Pericardium fibroblast (primary cell): Measurements from ENCODE around the gene ZMAT3. TPM values are rescaled to one million over a fixed set of nuclear protein-coding genes. Genes with fewer than 3 reads are reported as not detected.

ENCODE experiments used
- total RNA-seq: library from RNA; depleted of rRNA; stranded (reverse); fragments of >200 nt; gene quantifications from 2 replicates; pipeline ENCODE4 v1.2.3, GENCODE V29; 2015

ZMAT3 gene, protein sequence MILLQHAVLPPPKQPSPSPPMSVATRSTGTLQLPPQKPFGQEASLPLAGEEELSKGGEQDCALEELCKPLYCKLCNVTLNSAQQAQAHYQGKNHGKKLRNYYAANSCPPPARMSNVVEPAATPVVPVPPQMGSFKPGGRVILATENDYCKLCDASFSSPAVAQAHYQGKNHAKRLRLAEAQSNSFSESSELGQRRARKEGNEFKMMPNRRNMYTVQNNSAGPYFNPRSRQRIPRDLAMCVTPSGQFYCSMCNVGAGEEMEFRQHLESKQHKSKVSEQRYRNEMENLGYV
- 10.7 and 32.9 TPM in 2 replicates for total RNA-seq

DNA sequence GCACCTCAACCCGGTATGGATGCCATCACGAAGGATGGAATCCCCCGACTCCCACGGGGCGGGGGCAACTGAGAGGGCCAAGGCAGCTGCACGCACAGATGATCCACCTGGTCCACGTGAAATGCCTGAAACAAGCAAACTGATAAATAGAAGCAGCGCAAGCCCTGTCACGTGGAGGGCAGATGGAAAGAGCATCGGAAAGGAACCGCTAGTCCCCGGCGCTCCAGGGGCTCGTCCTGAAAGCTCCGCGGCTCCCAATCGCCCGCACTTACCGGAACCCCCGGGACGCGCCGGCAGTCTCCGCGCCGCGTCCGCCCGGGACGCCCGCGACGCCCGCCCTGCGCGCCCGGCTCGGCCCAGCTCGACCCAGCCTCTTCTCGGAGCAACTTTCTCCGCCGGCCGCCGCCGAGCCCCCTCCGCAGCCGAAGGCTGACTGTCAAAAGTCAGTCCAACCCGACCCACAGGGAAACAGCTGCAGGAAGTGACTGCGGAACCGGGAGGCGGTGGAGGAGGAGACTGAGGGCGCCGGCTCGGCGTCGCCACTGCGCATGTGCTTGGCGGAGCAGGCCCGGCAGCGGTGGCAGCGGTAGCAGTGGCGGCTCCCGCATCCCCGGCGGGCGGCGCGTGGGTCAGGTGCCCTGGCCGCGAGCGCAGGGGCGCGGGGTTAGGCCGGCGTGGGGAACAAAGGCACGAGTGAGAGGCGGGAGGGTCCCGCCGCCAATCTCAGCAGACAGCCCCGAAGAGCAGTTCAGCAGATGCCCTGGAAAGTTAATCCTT lies at the start of gene ZMAT3:
Gene ZMAT3, minus strand, starts transcription at position 487 of the 777 bp plus-strand sequence. CDS start 4,057 bp downstream, outside the sequence.

Other genes with a start within 250 kb of the ZMAT3 start
- 17.0 and 20.4 TPM in 2 replicates for gene PIK3CA, start 76.5 kb upstream of the ZMAT3 start, total RNA-seq
- 0.12 and 0.26 TPM in 2 replicates for gene KCNMB3, start 179.3 kb upstream of the ZMAT3 start, total RNA-seq